NT2/D1 (cell line): Measurements from ENCODE around the gene CGN.

Experiments
- DNase-seq: peaks from one replicate; pipeline ENCODE4 v3.0.0-alpha.2; 2011; ENCODE audit warnings: low read depth, low spot score
- H3K27me3 ChIP-seq: 2 replicates; pipeline ENCODE4 v1.6.0; 2011; ENCODE audit warnings: mild to moderate bottlenecking; ENCODE audit not compliant: insufficient read length, insufficient read depth
- H3K36me3 ChIP-seq: 2 replicates; pipeline ENCODE4 v1.6.1; 2011; ENCODE audit warnings: mild to moderate bottlenecking, low read length, mixed read lengths; ENCODE audit not compliant: insufficient read depth, insufficient read length
- H3K4me1 ChIP-seq: 2 replicates; pipeline ENCODE4 v1.5.1; 2011; ENCODE audit not compliant: insufficient read depth, insufficient read length
- H3K4me3 ChIP-seq: 2 replicates; pipeline ENCODE4 v1.5.1; 2011; ENCODE audit warnings: low read depth; ENCODE audit not compliant: insufficient read length
- H3K9ac ChIP-seq: 2 replicates; pipeline ENCODE4 v1.6.0; 2011; ENCODE audit warnings: low read depth; ENCODE audit not compliant: insufficient read length
- H3K9me3 ChIP-seq: 2 replicates; pipeline ENCODE4 v1.5.1; 2011; ENCODE audit warnings: mild to moderate bottlenecking, low read length; ENCODE audit not compliant: insufficient read depth
- SUZ12 ChIP-seq: IDR thresholded peaks from 2 replicates; pipeline ENCODE4 v1.6.1; 2011; ENCODE audit not compliant: insufficient read length, insufficient read depth; ENCODE audit errors: extremely low read depth
- YY1 ChIP-seq: IDR thresholded peaks from 2 replicates; pipeline ENCODE4 v1.6.1; 2011; ENCODE audit not compliant: insufficient read length, insufficient read depth
- ZNF274 ChIP-seq: IDR thresholded peaks from 2 replicates; pipeline ENCODE4 v1.6.1; 2011; ENCODE audit warnings: mild to moderate bottlenecking, low read depth, low read length

The CGN gene

GRCh38 chr1:151492120-151492519, 19.1 kb upstream of the CGN start:
- Histone ChIP-seq H3K9ac (no peak overlapping the region), H3K4me1 (no peaks in the 10 kb centered on the region), H3K27me3 (no peaks in the 10 kb centered on the region), H3K36me3 (no peaks in the 10 kb centered on the region), H3K9me3 (no peaks in the 10 kb centered on the region), H3K4me3 (no peak overlapping the region)
- no peak for DNase-seq
- TF ChIP-seq ZNF274 (no peak), SUZ12 (no peak), YY1 (no peak)

- Histone ChIP-seq H3K9ac (no peak overlapping the region), H3K36me3 (no peaks in the 10 kb centered on the region), H3K9me3 (no peaks in the 10 kb centered on the region), H3K4me3 (no peak overlapping the region), H3K27me3 (no peaks in the 10 kb centered on the region), H3K4me1 (no peaks in the 10 kb centered on the region)
- DNase-seq, result no peak
- no peak for TF ChIP-seq SUZ12
- TF ChIP-seq ZNF274, result no peak
- no peak for TF ChIP-seq YY1
These were observed 18.1 kb upstream of the CGN start for GRCh38 chr1:151493042-151493441.

- DNase-seq, result no peak
These were observed 16.4 kb upstream of the CGN start for GRCh38 chr1:151494741-151495281.

GRCh38 chr1:151495316-151495715, 15.9 kb upstream of the CGN start:
- H3K27me3 ChIP-seq, result no peaks in the 10 kb centered on the region
- H3K9me3 ChIP-seq, result no peaks in the 10 kb centered on the region
- H3K4me3 ChIP-seq, result no peak overlapping the region
- no peaks in the 10 kb centered on the region for H3K36me3 ChIP-seq
- DNase-seq, result no peak
- H3K9ac ChIP-seq, result no peak overlapping the region
- no peaks in the 10 kb centered on the region for H3K4me1 ChIP-seq
- TF ChIP-seq SUZ12 (no peak), ZNF274 (no peak), YY1 (no peak)

More at GRCh38 chr1:151494741-151495281, 16.4 kb upstream of the CGN start:
- Histone ChIP-seq H3K9ac (no peak overlapping the region), H3K27me3 (no peaks in the 10 kb centered on the region), H3K4me1 (no peaks in the 10 kb centered on the region), H3K9me3 (no peaks in the 10 kb centered on the region), H3K36me3 (no peaks in the 10 kb centered on the region), H3K4me3 (no peak overlapping the region)
- TF ChIP-seq SUZ12 (no peak), ZNF274 (no peak), YY1 (no peak)

GRCh38 chr1:151499365-151499764, 11.8 kb upstream of the CGN start:
- Histone ChIP-seq H3K4me1 (peaks cover 4% of the 10 kb centered on the region), H3K27me3 (no peaks in the 10 kb centered on the region), H3K36me3 (no peaks in the 10 kb centered on the region), H3K9ac (no peak overlapping the region), H3K4me3 (no peak overlapping the region), H3K9me3 (no peaks in the 10 kb centered on the region)
- TF ChIP-seq ZNF274 (no peak), SUZ12 (no peak), YY1 (no peak)
- DNase-seq, result no peak

- Histone ChIP-seq H3K4me3 (no peak overlapping the region), H3K4me1 (peaks cover 4% of the 10 kb centered on the region), H3K27me3 (no peaks in the 10 kb centered on the region), H3K9ac (no peak overlapping the region), H3K9me3 (no peaks in the 10 kb centered on the region), H3K36me3 (no peaks in the 10 kb centered on the region)
- TF ChIP-seq SUZ12, result no peak
- no peak for TF ChIP-seq ZNF274
- no peak for TF ChIP-seq YY1
- no peak for DNase-seq
These were observed 11.3 kb upstream of the CGN start for GRCh38 chr1:151499930-151500329.

GRCh38 chr1:151501474-151501873, 9.7 kb upstream of the CGN start:
- Histone ChIP-seq H3K36me3 (no peaks in the 10 kb centered on the region), H3K4me3 (no peak overlapping the region), H3K4me1 (peaks cover 4% of the 10 kb centered on the region), H3K9me3 (no peaks in the 10 kb centered on the region), H3K9ac (no peak overlapping the region), H3K27me3 (no peaks in the 10 kb centered on the region)
- TF ChIP-seq SUZ12 (no peak), YY1 (no peak), ZNF274 (no peak)
- no peak for DNase-seq

GRCh38 chr1:151502035-151502700, 9.0 kb upstream of the CGN start:
- DNase-seq, result no peak
- H3K9me3 ChIP-seq, result no peaks in the 10 kb centered on the region
- H3K27me3 ChIP-seq, result no peaks in the 10 kb centered on the region
- no peak overlapping the region for H3K9ac ChIP-seq
- no peak for TF ChIP-seq YY1
- TF ChIP-seq ZNF274, result no peak
- TF ChIP-seq SUZ12, result no peak
- no peak overlapping the region for H3K4me3 ChIP-seq
- no peaks in the 10 kb centered on the region for H3K36me3 ChIP-seq
- H3K4me1 ChIP-seq, result peaks cover 4% of the 10 kb centered on the region
